WI38 (cell line): ENCODE measurements around the gene KCNAB2.

Experiments
- H3K4me3 ChIP-seq: 2 replicates; pipeline ENCODE4 v1.5.1; 2011; ENCODE audit warnings: low read depth, mild to moderate bottlenecking, control low read depth, low read length
- CTCF ChIP-seq: IDR thresholded peaks from 2 replicates; pipeline ENCODE4 v1.5.1; 2012; ENCODE audit warnings: low read depth, mild to moderate bottlenecking, control low read depth, low read length

The KCNAB2 gene

GRCh38 chr1:6128276-6129081, 82.8 kb downstream of the KCNAB2 start:
- H3K4me3 ChIP-seq: no peak overlapping the region
- TF ChIP-seq CTCF: no peak

DNA sequence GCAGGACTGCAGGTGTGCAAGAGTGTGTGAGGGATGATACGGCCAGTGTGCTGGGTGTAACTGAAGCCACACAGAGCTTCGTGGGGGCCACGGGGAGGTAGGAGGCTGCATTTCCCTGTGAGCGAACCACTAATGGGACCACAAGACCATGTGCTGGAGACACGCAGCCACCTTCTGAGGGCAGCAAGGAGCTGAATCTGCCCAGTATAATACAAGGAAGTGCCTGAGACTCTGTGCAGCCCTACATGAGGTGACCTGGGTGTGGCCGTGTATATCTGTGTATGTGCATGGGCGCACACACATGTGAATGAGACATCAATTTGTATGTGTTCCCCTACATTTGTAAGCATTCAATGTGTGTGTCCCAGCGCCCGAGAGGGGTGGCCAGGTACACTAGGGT, 83.6 kb downstream of the KCNAB2 start:
- H3K4me3 ChIP-seq: no peak overlapping the region
- TF ChIP-seq CTCF: no peak

DNA sequence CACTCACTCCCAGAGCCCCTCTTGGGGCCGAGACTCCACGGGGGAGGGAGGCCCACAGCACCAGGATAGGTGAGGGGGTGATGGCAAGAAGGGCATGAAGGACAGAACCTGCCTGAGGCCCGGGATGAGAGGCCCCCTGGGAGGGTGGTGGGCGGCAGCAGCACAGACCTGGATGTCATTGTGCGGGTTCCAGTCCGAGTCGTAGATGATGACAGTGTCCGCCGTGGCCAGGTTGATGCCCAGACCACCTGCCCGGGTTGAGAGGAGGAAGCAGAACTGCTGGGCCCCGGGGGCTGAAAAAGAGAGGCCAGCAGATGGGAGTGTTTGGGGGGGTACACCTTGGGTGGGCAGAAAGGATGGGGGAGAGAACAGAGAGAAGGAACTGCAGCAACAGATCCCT, 84.3 kb downstream of the KCNAB2 start:
- no peak overlapping the region for H3K4me3 ChIP-seq

GRCh38 chr1:6130596-6130995, 84.9 kb downstream of the KCNAB2 start:
- no peak overlapping the region for H3K4me3 ChIP-seq
- no peak for TF ChIP-seq CTCF

More for the DNA sequence above, 84.3 kb downstream of the KCNAB2 start:
- no peak for TF ChIP-seq CTCF

GRCh38 chr1:6131561-6131960, 85.9 kb downstream of the KCNAB2 start:
- H3K4me3 ChIP-seq: no peak overlapping the region
- TF ChIP-seq CTCF: no peak

GRCh38 chr1:6133146-6133895, 87.6 kb downstream of the KCNAB2 start:
- no peak for TF ChIP-seq CTCF

DNA sequence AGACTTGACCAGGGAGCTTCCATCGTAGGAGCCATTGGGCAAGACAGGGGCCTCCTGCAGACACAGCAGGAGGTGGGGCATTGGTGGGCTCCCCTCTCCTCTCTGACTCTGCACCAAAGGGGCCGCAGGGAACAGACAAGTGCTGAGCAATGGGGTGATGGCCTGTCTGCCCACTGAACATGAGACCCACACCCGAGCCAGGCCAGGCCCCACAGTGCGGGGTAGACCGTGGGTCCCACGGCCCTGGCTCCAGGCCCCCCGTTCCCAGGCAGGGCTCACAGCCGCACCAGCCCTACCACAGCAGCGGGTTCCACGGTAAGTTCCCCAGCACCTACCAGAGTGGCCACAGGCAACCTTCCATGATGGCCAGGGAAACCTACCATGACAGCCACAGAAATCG, 88.5 kb downstream of the KCNAB2 start:
- no peak overlapping the region for H3K4me3 ChIP-seq
- no peak for TF ChIP-seq CTCF

More at GRCh38 chr1:6133146-6133895, 87.6 kb downstream of the KCNAB2 start:
- H3K4me3 ChIP-seq: no peak overlapping the region
